CD1c-positive myeloid dendritic cell (primary cell): ENCODE measurements around the gene IP6K1.
"Not testable (repeated sequence)": the region's sequence is repeated elsewhere in the genome, so short reads cannot be mapped to it uniquely, and the experiment has no call there.

Source experiments
- DNase-seq: peaks from one replicate; pipeline ENCODE4 v3.0.0-alpha.2; 2016; ENCODE audit errors: extremely low spot score

The IP6K1 gene

DNA sequence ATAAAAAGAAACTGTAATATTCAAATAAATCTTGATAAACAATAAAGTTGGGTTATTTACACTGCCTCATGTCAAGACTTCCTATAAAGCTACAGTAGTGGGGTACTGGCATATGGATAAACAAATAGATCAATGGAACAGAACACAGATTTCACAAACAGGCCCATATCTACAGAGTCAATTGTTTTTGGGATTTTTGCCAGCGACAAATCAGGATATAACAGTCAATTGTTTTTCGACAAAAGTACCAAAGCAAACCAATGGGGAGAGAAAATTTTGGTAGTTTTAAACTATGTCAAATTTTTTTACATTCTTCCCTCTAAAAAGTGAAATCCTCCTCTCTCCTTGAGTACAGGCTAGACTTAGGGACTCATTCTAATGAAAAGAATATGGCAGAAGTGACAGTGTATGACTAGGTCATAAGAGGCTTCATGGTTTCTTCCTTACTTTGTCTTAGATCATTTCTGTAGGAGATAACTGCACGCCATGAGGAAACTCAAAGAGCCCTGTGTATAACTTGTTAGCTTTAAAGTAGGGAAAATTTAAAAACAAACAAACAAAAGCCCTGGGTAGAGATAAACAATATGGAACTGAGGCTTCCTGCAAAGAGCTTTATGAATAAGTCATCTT is 16.9 kb downstream of the IP6K1 start:
- no peak for DNase-seq

DNA sequence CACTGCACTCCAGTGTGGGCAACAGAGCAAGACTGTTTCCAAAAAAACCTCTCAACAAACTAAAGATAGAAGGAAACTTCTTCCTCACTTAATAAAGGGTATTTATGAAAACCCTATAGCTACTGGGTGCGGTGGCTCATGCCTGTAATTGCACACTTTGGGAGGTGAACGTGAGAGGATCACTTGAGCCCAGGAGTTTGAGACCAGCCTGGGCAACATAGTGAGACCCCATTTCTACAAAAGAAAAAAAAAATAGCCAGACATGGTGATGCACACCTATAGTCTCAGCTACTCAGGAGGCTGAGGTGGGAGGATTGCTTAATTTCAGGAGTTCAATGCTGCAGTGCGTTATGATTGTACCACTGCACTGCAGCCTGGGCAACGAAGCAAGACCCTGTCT is 22.4 kb downstream of the IP6K1 start:
- no peak for DNase-seq

DNA sequence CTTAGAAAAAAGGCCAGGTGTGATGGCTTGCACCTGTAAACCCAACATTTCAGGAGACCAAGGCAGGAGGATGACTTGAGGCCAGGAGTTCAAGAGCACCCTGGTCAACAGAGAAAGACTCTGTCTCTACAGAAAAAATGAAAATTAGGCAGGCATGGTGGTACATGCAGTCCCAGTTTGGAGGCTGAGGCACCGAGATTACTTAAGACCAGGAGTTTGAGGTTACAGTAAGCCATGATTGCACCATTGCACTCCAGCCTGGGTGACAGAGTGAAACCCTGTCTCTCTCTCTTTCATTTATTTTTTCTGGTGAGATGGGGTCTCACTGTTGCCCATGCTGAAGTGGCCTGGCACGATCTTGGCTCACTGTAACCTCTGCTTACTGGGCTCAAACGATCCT is 24.7 kb downstream of the IP6K1 start:
- DNase-seq, result no peak

DNA sequence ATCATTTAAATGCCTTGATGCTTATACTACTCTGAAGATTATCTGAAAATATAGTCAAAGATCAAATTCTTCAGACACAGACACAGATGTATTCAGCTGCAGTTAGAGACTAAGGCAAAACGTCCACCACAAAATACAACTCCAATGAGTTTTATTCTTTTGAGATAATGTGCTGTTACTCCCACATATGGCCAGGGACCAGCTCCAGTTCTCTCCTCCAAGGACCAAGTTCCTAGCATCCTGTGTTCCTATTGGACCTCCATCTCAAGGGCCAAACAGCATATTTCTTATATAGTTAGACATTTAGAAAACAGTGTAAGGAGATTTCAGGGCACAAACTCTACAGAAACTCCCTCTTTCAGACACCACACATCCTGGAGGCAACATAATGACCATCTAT is 27.1 kb downstream of the IP6K1 start:
- no peak for DNase-seq

DNA sequence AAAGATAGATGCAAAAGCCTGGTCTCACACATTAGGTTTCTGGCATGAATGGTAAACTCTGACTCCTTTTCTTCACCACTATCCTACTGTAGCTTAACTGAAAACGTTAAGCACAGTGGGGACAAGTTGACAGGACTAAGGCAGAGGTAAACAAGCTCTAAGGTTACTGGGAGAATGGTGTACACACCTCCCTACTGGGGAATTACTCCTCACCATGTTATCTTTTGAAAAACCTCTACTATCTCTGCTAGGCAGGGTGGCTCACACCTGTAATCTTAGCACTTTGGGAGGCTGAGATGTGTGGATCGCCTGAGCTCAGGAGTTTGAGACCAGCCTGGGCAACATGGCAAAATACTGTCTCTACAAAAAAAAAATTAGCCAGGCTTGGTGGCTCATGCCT is 29.1 kb downstream of the IP6K1 start:
- DNase-seq, result no peak

DNA sequence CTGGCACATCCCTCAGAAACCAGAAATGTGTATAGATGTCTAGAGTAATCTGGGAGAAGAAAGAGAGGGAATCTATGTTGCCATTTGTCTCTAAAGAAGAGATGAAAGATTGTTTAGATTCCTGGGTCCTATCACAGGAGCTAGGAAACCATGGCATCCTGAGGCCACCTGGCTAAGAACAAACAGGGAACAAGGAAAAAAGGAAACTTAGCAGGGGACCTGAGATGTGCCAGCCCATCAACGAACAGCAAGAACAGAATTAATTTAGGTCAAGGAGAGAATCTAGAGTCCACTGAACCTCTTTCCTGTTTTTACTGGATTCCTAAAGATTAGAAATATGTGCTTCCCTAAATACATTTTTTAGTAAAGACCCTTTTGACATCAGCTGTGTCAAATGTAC is 30.3 kb downstream of the IP6K1 start:
- no peak for DNase-seq

DNA sequence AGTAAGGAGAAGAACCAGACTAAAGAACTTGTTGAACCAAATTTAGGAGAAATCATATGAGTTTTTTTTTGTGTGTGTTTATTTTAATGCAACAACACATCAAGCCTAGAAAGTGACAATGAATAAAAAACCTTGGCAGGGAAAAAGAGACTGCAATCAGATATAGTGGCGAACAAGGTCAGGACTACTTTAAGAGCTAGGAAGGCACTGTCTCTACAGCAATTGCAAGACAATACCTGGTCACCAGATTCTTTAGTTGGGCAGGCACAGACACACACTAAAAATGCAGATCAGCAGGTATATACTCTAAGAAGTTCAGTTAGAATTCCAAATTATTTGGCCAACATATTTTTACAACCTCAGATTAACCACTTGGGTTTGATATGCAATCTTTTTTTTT is 31.8 kb downstream of the IP6K1 start:
- DNase-seq, result no peak

DNA sequence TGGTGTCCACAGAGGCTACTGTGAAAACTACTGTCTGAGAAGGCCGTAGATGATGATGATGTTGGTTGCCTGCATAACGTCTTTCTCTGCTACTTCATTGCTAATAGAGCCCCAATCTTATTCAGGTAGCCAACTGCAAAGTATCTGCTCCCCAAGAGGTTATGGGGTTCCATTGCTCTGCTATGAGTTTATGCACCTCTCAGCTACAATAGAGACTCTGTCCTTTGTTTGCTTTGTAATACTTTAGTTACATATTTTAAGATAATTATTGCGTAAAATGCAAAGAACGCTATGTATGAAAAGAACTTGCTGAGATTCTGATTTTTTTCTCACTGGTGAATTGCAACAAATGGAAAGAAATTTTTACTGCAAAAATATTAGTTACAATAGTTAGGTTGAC is 34.8 kb downstream of the IP6K1 start:
- no peak for DNase-seq

DNA sequence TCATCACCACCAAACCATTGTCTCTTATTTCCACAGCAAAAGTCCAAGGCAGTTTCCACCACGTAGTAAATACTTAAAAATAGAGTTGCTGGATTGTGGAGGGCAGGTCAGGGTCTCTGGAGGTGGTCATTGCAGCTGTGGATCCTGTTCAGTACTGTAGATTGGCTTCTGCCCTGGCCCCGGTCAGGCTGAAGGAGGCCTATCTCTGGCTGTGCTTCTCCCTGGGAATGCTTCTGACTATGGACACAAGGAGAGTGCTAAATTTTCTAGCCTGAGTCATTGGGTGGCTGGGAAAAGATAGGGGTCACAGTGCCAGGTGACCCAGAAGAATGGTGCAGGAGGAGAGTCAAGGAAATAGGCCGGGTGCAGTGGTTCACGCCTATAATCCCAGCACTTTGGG is 36.3 kb downstream of the IP6K1 start:
- DNase-seq, result no peak

DNA sequence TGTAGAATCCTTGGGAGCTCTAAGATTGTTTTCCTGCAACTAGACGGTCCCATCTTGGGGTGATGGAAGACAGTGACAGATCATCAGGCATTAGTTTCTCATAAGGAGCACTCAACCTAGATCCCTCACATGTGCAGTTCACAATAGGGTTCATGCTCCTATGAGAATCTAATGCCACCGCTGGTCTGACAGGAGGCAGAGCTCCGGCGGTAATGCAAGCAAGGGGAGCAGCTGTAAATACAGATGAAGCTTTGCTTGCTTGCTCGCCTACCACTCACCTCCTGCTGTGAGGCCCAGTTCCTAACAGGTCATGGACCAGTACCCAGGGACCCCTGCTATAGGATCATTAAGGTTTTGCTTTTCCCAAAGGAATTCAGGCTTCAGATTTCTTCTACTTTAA is 37.5 kb downstream of the IP6K1 start:
- not testable (repeated sequence) for DNase-seq

DNA sequence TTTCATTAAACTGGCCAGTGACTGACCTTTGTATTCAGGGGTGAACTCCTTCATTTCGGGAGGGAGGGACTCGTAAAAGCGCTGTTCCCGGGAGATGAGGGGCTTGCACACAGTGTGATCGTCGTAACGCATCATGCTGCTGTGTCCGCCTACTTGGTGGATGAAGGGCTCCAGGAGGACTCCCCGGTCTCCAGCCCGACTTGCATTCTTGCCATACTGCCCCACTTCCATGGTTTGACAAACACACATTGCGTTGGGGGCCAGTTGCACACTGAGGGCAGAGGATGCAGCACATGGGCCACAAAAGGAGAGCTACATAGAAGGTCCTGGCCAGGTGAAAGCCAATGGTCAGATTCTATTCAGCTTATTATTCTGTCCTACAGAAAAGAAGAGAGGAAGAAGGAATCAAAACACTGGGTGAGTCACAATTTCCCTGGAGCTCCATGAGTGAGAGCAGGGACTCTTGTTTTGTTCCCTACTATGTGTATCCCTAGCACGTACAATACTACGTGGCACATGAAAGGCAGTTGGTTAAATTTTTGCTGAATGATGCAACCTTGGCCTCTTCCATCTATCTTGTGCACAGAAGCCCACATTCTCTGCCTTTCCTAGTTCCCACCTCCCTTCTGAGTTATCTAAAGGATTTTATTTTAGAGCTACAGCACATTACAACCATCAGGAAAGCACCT is 38.4 kb downstream of the IP6K1 start:
- no peak for DNase-seq

DNA sequence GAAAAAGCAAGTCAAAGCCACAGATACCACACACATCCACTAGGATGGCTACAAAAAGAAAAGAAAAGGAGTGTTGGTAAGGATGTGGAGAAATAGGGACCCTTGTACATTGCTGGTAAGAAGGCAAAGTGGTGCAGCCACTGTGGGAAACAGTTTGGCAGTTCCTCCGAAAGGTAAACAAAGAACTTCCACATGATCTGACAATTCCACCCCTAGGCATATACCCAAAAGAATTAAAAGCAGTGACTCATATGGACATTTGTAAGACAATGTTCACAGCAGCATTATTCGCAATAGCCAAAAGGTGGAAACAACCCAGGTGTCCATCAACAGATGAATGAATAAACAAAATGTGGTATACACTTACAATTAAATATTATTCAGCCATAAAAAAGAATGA is 40.4 kb downstream of the IP6K1 start:
- DNase-seq, result no peak

DNA sequence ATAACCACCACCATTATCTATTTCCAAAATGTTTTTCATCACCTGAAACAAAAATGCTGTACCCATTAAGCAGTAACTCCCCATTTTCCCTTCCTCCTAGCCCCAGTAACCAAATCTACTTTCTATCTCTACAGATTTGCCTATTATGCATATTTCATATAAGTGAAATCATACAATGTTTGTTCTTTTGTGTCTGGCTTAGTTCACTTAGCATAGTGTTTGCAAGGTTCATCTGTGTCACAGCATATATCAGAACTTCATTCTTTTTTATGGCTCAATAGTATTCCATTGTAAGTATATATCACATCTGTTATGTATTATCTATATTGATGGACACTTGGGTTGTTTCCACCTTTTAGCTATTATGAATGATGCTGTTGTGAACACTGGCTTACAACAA is 45.9 kb downstream of the IP6K1 start:
- DNase-seq, result no peak

DNA sequence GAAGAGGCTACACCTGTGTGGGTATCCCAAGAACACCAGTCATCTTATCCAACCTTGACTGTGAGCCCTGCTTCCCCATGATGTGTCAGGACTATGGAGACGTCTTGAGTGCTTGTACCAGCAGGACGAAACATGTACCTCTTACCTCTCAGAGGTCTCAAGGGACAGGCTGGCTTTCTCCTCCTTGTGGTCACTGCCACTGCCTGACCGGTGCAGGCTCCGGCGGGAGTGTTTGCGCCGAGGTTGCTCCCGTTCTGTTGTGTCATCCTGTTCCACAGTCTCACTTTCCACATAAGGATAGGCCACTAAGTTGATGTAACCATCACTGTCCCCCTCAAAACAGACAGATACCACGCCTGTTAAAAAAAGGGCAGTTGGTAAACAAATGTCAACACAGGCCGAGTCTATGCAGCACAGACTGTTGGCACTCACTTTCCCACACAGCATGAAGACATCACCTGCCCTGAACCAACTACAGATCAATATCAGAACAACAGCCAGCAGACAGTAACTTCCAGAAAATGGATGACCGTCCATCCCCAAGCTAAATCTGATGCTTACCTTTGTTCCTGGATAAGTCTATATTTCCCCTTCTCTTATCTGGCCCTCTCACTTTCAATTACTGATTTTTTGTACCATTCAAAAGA is 48.2 kb downstream of the IP6K1 start:
- DNase-seq, result no peak

DNA sequence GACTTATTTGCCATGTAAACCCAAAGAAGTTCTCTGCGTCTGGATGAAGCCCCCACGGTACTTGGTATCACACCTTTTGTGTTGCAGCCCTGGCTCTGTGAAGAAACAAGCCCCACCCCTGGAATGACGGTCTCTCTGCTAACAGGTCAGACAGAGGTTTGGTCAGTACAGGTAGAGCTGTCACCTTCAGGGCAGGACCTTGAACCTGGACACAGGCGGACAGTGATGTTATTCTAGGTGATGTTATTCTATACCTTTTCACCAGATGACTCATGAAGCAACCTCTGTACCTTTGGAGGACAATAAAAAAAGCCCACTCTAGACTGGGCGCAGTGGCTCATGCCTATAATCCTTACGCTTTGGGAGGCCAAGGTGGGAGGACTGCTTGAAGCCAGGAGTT is 51.6 kb downstream of the IP6K1 start:
- no peak for DNase-seq

DNA sequence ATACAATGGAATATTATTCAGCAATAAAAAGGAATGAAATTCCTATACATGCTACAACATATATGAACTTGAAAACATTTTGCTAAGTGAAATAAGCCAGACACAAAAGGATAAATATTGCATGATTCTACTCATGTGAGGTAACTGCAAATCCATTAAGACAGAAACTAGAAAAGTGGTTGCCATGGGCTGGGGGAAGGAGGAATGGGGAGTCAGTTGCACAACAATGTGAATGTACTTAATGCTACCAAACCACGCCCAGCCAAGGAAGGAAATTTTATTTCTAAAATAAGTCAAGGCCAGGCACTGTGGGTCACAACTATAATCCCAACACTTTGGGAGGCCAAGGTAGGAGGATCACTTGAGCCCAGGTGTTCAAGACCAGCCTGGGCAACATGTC is 52.8 kb downstream of the IP6K1 start:
- no peak for DNase-seq

DNA sequence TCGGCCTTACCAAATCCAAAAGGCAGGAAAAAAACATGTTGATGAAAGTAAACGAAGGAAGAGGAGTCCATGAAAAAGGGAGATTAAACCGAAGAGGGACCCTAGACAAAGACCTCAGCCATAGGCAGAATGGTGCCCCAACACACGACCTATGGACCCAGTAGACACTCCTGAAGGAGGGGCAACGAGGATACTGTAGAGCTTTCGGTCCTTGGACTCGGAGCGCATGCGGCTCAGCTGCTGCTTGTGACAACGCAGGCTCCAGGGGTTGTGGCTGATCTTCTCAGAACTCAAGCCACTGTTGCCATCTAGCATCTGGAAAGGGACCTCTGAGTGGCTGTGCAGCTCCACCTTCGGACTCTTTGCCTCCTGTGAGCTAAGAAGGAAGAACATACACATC is 53.7 kb downstream of the IP6K1 start:
- DNase-seq, result no peak

DNA sequence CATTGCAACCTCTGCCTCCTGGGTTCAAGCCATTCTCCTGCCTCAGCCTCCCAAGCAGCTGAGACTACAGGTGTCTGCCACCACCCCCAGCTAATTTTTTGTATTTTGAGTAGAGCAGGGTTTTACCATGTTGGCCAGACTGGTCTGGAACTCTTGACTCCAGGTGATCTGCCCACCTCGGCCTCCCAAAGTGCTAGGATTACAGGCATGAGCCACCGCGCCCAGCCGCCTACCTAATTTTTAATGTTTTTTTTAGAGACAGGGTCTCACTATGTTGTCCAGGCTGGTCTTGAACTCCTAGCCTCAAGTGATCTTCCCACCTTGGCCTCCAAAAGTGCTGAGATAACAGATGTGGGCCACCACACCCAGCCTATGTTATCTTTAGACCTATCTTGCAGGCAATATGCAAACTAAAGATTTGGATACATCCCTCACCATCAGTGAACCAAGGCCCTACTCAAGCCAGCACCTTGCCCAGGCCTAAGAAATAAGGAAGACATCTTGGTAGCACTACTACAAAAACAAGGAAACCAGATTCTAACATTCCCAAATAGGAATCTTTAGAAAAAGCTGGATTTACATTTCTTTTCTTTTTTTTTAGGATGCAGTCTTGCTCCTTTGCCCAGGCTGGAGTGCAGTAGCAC is 56.3 kb downstream of the IP6K1 start:
- DNase-seq, result no peak

DNA sequence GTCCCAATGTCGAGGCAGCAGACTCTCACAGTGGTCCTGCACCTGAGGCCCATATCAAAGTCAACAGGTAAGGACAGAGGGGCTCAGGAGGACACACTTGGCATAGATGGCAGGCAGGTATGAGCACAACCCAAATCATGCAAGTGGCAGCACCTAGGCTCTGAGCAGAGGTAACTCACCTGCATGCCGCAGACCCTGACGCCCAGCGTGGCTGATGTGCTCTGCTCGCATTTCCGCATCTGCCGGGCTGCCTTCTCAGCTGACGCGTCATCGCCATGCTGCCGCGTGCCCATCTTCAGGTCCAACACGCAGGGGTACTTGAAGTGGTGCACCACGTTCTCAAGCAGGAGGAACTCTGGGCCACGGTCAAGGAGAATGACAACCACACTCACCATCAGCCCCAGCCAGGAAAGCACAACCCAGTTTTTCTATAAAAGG is 58.4 kb downstream of the IP6K1 start:
- no peak for DNase-seq

DNA sequence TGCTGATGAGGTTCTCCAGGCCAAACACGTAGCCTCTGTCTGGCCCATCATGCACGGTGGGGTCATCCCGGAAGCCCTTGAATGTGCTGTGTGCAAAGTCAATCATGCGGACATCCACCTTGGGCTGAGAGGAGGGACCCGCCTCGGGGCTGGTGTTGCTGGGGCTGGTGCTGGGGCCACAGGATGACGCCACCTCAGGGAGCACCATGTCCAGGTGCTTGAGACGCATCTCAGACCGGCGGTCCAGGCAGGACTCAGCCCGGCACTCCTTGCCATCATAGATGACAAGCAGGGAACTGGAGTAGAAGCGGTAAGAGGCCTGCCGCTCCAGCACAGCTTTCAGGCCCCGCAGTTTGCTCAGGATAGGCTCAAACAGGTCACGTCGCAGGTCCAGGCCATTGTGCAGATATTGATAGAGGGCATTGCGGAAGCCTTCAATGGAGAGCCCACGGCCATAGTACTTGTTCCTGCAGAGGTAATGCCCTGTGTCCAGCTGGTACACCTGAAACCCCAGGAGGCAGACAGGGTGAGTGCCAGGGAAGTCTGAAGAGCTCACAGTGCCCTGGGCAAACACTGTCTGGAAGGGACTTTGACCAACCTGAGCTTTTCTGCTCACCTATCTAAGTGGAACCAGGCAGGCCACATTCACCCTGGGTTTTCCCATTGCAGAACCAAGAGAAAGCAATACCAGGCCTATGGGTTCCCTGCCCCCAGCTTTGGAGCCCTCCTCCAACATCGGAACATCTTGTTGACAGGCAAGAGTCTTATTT is 59.0 kb downstream of the IP6K1 start:
- no peak for DNase-seq

DNA sequence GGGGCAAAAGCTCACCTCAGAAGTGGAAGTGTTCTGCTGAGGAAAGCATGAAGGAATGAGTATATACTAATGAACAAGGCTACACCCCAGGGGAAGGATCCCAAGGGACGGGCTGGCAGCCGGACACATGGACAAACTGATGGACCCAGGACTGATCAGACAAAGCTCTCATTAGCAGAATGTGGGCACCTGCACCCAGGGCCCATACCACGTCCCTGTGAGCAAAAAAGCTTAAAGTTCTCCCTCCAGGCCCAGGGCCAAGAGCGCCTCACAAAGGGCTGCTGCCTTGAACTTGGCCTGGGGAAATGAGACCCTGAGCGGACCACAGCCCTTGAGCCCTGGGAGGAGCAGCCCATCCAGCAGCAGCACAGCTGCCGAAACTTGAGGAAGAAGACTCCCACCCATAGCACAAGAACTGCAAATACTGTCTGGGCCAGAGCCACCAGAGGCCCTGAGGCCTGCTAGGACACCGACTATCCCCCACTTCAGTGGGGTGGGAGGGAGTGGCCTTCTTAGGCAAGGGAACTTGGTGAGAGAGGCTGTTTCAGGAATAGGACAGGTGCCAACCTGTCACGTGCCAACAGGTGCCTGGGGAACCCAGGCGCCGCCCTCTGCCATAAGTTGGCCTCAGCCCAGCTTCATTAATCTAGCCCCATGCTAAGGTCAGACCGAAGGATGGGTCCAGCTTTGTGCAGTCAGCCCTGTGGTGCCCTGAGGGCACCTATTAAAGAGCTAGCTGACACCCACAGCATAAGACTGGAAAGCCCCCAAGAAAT is 60.2 kb downstream of the IP6K1 start:
- no peak for DNase-seq
